ENCODE data around the gene FAM168A. TPM values are rescaled to one million over a fixed set of nuclear protein-coding genes. Genes with fewer than 3 reads are reported as not detected.
A peak's percentile ranks its signal among the peaks of the same experiment; 100 is the strongest.

The FAM168A gene
- polyA plus RNA-seq, 10 donors = 23.6 to 30.4 (median 27.0) TPM

- DNase-seq = peak; percentile 42 to 71 (median 45)
Observed at GRCh38 chr11:73376803-73377629, 220.9 kb downstream of the FAM168A start.

- peak; percentile 90 to 96 (median 93) for DNase-seq
Observed at GRCh38 chr11:73376160-73376802, 221.6 kb downstream of the FAM168A start, which contains the start of gene RELT. Gene RELT (plus strand): TSS chr11:73376399. CDS start chr11:73389137, 12,738 bp downstream.

GRCh38 chr11:73375830-73376159, 222.1 kb downstream of the FAM168A start:
- DNase-seq = no peak

- no peak for DNase-seq
Observed at GRCh38 chr11:73374151-73374550, 223.8 kb downstream of the FAM168A start.

- DNase-seq = no peak
Observed at GRCh38 chr11:73372375-73372993, 225.4 kb downstream of the FAM168A start.

GRCh38 chr11:73367482-73368024, 230.4 kb downstream of the FAM168A start:
- DNase-seq = no peak

- no peak for DNase-seq
Observed at GRCh38 chr11:73366953-73367352, 231.0 kb downstream of the FAM168A start.

GRCh38 chr11:73366265-73366610, 231.7 kb downstream of the FAM168A start:
- no peak for DNase-seq

- DNase-seq = no peak
Observed at GRCh38 chr11:73365352-73366264, 232.3 kb downstream of the FAM168A start.

- DNase-seq = no peak
Observed at GRCh38 chr11:73363147-73363546, 234.8 kb downstream of the FAM168A start.

GRCh38 chr11:73361953-73362776, 235.7 kb downstream of the FAM168A start:
- DNase-seq = no peak

- DNase-seq = no peak
Observed at GRCh38 chr11:73360743-73361369, 237.1 kb downstream of the FAM168A start.

GRCh38 chr11:73359930-73360742, 237.8 kb downstream of the FAM168A start:
- DNase-seq = peak in 1 of 3 donors; percentile 53

- peak in 1 of 3 donors; percentile 57 for DNase-seq
Observed at GRCh38 chr11:73359341-73359740, 238.6 kb downstream of the FAM168A start.

- DNase-seq = no peak
Observed at GRCh38 chr11:73358071-73358470, 239.8 kb downstream of the FAM168A start.

GRCh38 chr11:73356979-73357860, 240.7 kb downstream of the FAM168A start:
- DNase-seq = no peak

- no peak for DNase-seq
Observed at GRCh38 chr11:73355109-73355508, 242.8 kb downstream of the FAM168A start.

GRCh38 chr11:73353422-73353821, 244.5 kb downstream of the FAM168A start:
- no peak for DNase-seq

Data from muscle of back (tissue), 11 donors.